ENCODE results near the gene PIGT.

GRCh38 chr20:45448270-45448669 is 32.3 kb downstream of the PIGT start:
- TF ChIP-seq CTCF (IDR thresholded peaks at IDR 0.05; ENCODE audit: borderline replicate concordance, extremely low read depth, low read length, poor library complexity, severe bottlenecking), result no peak
- no peak for TF ChIP-seq EZH2 (IDR thresholded peaks at IDR 0.05; ENCODE audit: borderline replicate concordance, low read depth, low read length, severe bottlenecking)

All from DND-41 (cell line).